Loucy (cell line): ENCODE data around the gene PLPPR5.

Experiments
- H2AFZ ChIP-seq: fragments of 200-600 bp; sonication (generic); 2 replicates; pipeline ENCODE4 v1.6.0; 2016; ENCODE audit warnings: antibody characterized with exemption, mild to moderate bottlenecking, low read length, moderate library complexity
- H3F3A ChIP-seq: fragments of 200-600 bp; 2 replicates; pipeline ENCODE4 v1.6.0; 2016; ENCODE audit warnings: antibody characterized with exemption, low read depth, mild to moderate bottlenecking
- H3K27me3 ChIP-seq: fragments of 200-600 bp; sonication (generic); 2 replicates; pipeline ENCODE4 v1.6.1; 2014; ENCODE audit warnings: low read length, mild to moderate bottlenecking; ENCODE audit not compliant: insufficient read depth, poor library complexity, severe bottlenecking
- H3K36me3 ChIP-seq: fragments of 200-600 bp; sonication (generic); 2 replicates; pipeline ENCODE4 v1.6.1; 2016; ENCODE audit warnings: low read length; ENCODE audit not compliant: insufficient read depth
- H3K4me1 ChIP-seq: fragments of 200-600 bp; sonication (generic); 2 replicates; pipeline ENCODE4 v1.5.1; 2014; ENCODE audit warnings: low read length, mild to moderate bottlenecking; ENCODE audit not compliant: insufficient read depth, poor library complexity, severe bottlenecking
- H3K4me2 ChIP-seq: fragments of 200-600 bp; sonication (generic); 2 replicates; pipeline ENCODE4 v1.6.0; 2014; ENCODE audit warnings: antibody characterized with exemption, low read length, low read depth, mild to moderate bottlenecking; ENCODE audit not compliant: poor library complexity, severe bottlenecking
- H3K4me3 ChIP-seq: fragments of 200-600 bp; sonication (generic); 2 replicates; pipeline ENCODE4 v1.5.1; 2014; ENCODE audit warnings: low read length, mild to moderate bottlenecking, mixed read lengths; ENCODE audit not compliant: poor library complexity, severe bottlenecking
- H3K79me2 ChIP-seq: fragments of 200-600 bp; sonication (generic); 2 replicates; pipeline ENCODE4 v1.6.1; 2014; ENCODE audit warnings: low read length; ENCODE audit not compliant: insufficient read depth
- H3K9ac ChIP-seq: fragments of 200-600 bp; sonication (generic); 2 replicates; pipeline ENCODE4 v1.6.0; 2014; ENCODE audit warnings: mild to moderate bottlenecking, low read depth, low read length, moderate library complexity; ENCODE audit not compliant: poor library complexity, severe bottlenecking
- H3K9me2 ChIP-seq: fragments of 200-600 bp; sonication (generic); replicated peaks from 2 replicates; pipeline ENCODE4 v1.6.1; 2016; ENCODE audit warnings: low read depth, low read length, mixed read lengths
- H3K9me3 ChIP-seq: fragments of 200-600 bp; sonication (generic); 2 replicates; pipeline ENCODE4 v1.6.1; 2014; ENCODE audit warnings: mild to moderate bottlenecking, antibody characterized with exemption, low read length, low read depth; ENCODE audit not compliant: insufficient read depth
- H4K20me1 ChIP-seq: fragments of 200-600 bp; sonication (generic); 2 replicates; pipeline ENCODE4 v1.6.0; 2014; ENCODE audit warnings: antibody characterized with exemption, low read length, mild to moderate bottlenecking; ENCODE audit not compliant: insufficient read depth, poor library complexity, severe bottlenecking
- EZH2phosphoT487 ChIP-seq: fragments of 200-600 bp; IDR thresholded peaks from 2 replicates; pipeline ENCODE4 v1.6.1; 2018; ENCODE audit warnings: antibody characterized with exemption, mild to moderate bottlenecking, moderate library complexity, borderline replicate concordance
- TF ChIP-seq, protein P1 (sequence below): fragments of 200-600 bp; sonication (generic); conservative IDR thresholded peaks from 2 replicates; pipeline ENCODE4 v1.5.1; 2014; ENCODE audit warnings: mild to moderate bottlenecking, antibody characterized with exemption, low read length

Gene PLPPR5

DNA sequence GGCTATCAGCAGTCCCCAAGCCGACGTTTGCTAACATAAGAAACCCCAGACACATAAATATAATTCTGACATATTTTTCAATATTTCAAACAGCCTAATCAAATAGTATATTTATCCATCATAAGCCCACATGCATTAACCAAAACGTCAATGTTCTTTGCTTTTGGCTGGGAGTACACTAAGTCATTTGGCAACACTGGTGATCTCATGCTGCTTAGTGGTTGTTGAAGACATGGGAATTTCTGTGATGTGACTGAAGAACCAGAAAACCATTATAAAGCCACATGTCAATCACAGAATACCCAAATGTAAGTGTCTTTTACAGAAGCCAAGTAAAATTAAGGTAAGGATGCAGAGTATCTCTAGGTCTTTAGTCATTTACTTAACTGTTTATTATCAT lies 57.6 kb downstream of the PLPPR5 start:
- H3K36me3 ChIP-seq, result no peaks in the 10 kb centered on the region
- no peaks in the 10 kb centered on the region for H3K79me2 ChIP-seq

DNA sequence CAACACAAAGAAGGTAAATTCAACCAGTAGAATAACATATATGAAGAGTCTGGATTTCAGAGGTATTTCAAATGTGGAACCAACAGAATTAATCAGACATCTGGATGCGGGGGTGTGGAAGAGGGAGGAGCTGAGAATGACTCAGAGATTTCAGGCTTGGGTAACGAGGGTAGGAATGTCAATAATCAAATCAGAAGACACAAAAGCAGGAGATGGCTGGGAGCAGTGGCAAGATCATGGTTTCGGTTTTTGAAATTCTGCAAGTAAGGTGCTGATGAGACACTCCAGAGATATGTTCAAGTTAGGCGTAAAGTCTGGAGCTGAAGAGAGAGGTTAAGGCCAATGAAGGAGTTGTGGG lies 64.0 kb downstream of the PLPPR5 start:
- H3K27me3 ChIP-seq, result no peaks in the 10 kb centered on the region
- H3K9ac ChIP-seq, result no peak overlapping the region
- H3K4me3 ChIP-seq, result no peak overlapping the region
- H3K4me2 ChIP-seq, result no peak overlapping the region
- no peaks in the 10 kb centered on the region for H3F3A ChIP-seq
- no peaks in the 10 kb centered on the region for H4K20me1 ChIP-seq
- no peak overlapping the region; the same call in 1 of the 2 replicates for H2AFZ ChIP-seq
- no peaks in the 10 kb centered on the region for H3K9me2 ChIP-seq
- no peaks in the 10 kb centered on the region for H3K79me2 ChIP-seq
- H3K4me1 ChIP-seq, result no peaks in the 10 kb centered on the region
- H3K9me3 ChIP-seq, result no peaks in the 10 kb centered on the region
- H3K36me3 ChIP-seq, result no peaks in the 10 kb centered on the region
- no peak for TF ChIP-seq EZH2phosphoT487
- TF ChIP-seq, protein P1, sequence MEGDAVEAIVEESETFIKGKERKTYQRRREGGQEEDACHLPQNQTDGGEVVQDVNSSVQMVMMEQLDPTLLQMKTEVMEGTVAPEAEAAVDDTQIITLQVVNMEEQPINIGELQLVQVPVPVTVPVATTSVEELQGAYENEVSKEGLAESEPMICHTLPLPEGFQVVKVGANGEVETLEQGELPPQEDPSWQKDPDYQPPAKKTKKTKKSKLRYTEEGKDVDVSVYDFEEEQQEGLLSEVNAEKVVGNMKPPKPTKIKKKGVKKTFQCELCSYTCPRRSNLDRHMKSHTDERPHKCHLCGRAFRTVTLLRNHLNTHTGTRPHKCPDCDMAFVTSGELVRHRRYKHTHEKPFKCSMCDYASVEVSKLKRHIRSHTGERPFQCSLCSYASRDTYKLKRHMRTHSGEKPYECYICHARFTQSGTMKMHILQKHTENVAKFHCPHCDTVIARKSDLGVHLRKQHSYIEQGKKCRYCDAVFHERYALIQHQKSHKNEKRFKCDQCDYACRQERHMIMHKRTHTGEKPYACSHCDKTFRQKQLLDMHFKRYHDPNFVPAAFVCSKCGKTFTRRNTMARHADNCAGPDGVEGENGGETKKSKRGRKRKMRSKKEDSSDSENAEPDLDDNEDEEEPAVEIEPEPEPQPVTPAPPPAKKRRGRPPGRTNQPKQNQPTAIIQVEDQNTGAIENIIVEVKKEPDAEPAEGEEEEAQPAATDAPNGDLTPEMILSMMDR, result no peak

More for the DNA sequence above, 57.6 kb downstream of the PLPPR5 start:
- no peak overlapping the region for H3K4me2 ChIP-seq
- no peaks in the 10 kb centered on the region for H3K4me1 ChIP-seq
- no peaks in the 10 kb centered on the region for H3K9me2 ChIP-seq
- H3F3A ChIP-seq, result no peaks in the 10 kb centered on the region
- H3K4me3 ChIP-seq, result no peak overlapping the region
- TF ChIP-seq, protein P1, result no peak
- no peak for TF ChIP-seq EZH2phosphoT487
- no peak overlapping the region for H3K9ac ChIP-seq
- H4K20me1 ChIP-seq, result no peaks in the 10 kb centered on the region
- H3K9me3 ChIP-seq, result no peaks in the 10 kb centered on the region
- H3K27me3 ChIP-seq, result no peaks in the 10 kb centered on the region
- H2AFZ ChIP-seq, result no peak overlapping the region

DNA sequence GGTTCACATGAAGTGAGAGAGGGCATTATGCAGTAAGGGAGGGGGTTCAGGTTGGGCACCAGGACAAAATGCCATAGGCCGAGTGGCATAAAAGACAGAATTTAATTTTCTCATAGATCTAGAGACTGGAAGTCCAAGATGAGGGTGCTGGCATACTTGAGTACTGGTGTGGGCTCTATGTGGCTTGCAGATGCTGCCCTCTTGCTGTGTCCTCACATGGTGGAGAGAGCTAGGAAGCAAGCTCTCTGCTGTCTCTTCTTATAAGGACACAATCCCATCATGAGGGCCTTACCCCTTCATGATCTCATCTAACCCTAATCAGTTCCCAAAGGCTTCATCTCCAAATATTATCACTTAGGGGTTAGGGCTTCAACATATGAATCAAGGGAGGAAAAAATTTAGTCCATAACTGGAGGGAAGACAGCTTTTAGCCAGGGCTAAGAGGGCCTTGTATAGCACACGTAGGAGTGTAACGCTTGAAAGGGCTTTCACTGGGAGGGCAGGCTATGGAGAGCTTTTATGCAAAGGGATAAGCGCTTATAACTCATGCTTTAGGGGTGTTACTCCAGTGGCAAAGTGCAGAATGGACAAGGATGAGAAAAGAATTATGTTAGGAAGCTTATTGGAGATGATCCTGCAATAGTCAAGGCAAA lies 64.5 kb downstream of the PLPPR5 start:
- Histone ChIP-seq H3K9ac (no peak overlapping the region), H3F3A (no peaks in the 10 kb centered on the region), H4K20me1 (no peaks in the 10 kb centered on the region), H2AFZ (no peak overlapping the region), H3K36me3 (no peaks in the 10 kb centered on the region), H3K4me2 (no peak overlapping the region), H3K27me3 (no peaks in the 10 kb centered on the region), H3K4me3 (no peak overlapping the region), H3K9me3 (no peaks in the 10 kb centered on the region), H3K4me1 (no peaks in the 10 kb centered on the region), H3K79me2 (no peaks in the 10 kb centered on the region), H3K9me2 (no peaks in the 10 kb centered on the region)
- TF ChIP-seq, protein P1, result peak; percentile 52
- TF ChIP-seq EZH2phosphoT487, result no peak
